ENCODE results near the gene SAMD4A.

GRCh38 chr14:54554401-54554800 lies 12.5 kb upstream of the SAMD4A start:
- no peak for TF ChIP-seq POLR2A (IDR thresholded peaks at IDR 0.05; ENCODE audit: low read depth, low read length)
- no peak for TF ChIP-seq TAF1 (IDR thresholded peaks at IDR 0.05; ENCODE audit: low read depth, low read length)

All from GM12891 (cell line).